Panc1 (cell line): Measurements from ENCODE around the gene PLEKHH2. TPM values are rescaled to one million over a fixed set of nuclear protein-coding genes. Genes with fewer than 3 reads are reported as not detected.

ENCODE experiments used
- ATAC-seq: fragments of 200-7000 bp; cut with Tn5 transposase; 2 replicates; pipeline ENCODE4 v1.9.1; 2020; ENCODE audit warnings: mild to moderate bottlenecking, moderate library complexity
- BruUV-seq: library from RNA; stranded (reverse); fragments of 400-500 nt; replicated peaks from 2 replicates; lab custom pipeline; 2021; lab: Mats Ljungman, UMichigan
- CTCF ChIA-PET: fragments of 300-600 bp; sonication (Branson Sonifier 250); formaldehyde crosslinking; loops from one replicate; lab custom pipeline; 2022; ENCODE audit warnings: antibody characterized with exemption; lab: Charles Lee
- POLR2A ChIA-PET: fragments of 300-600 bp; sonication (Branson Sonifier 250); formaldehyde crosslinking; loops from one replicate; lab custom pipeline; 2022; ENCODE audit warnings: antibody characterized with exemption; lab: Charles Lee
- DNase-seq: peaks from one replicate; pipeline ENCODE4 v3.0.0-alpha.2; 2010; ENCODE audit warnings: low read depth, low spot score
- H3K27ac ChIP-seq: 2 replicates; pipeline ENCODE4 v1.5.1; 2011; ENCODE audit warnings: mild to moderate bottlenecking, low read length, inconsistent platforms
- H3K27me3 ChIP-seq: fragments of 200-500 bp; sonication (Bioruptor generic); 2 replicates; pipeline ENCODE4 v1.6.0; 2014; ENCODE audit warnings: low read length, inconsistent platforms; ENCODE audit not compliant: control insufficient read depth, insufficient read depth
- H3K36me3 ChIP-seq: fragments of 200-500 bp; sonication (Bioruptor generic); 2 replicates; pipeline ENCODE4 v1.5.1; 2014; ENCODE audit warnings: inconsistent platforms, mild to moderate bottlenecking, low read length, moderate library complexity; ENCODE audit not compliant: control insufficient read depth, insufficient read depth
- H3K4me1 ChIP-seq: 2 replicates; pipeline ENCODE4 v1.5.1; 2011; ENCODE audit warnings: inconsistent platforms, mild to moderate bottlenecking, low read length, moderate library complexity; ENCODE audit not compliant: control insufficient read depth, insufficient read depth
- H3K4me3 ChIP-seq, 2 experiments: 2 replicates each; pipeline ENCODE4 v1.5.1; 2011 to 2012; ENCODE audit warnings: low read depth in 2 of 2, low read length in 2 of 2, mild to moderate bottlenecking in 2 of 2, inconsistent platforms in 1 of 2, moderate library complexity in 1 of 2
- H3K9me3 ChIP-seq: fragments of 200-500 bp; sonication (Bioruptor generic); 2 replicates; pipeline ENCODE4 v1.5.1; 2014; ENCODE audit warnings: low read depth, mild to moderate bottlenecking, inconsistent platforms, low read length, moderate library complexity; ENCODE audit not compliant: control insufficient read depth, insufficient read depth
- CTCF ChIP-seq: fragments of 450-650 bp; IDR thresholded peaks from 2 replicates; pipeline ENCODE4 v1.5.1; 2017; ENCODE audit warnings: mild to moderate bottlenecking
- POLR2AphosphoS5 ChIP-seq: IDR thresholded peaks from 2 replicates; pipeline ENCODE4 v1.6.1; 2012; ENCODE audit warnings: mild to moderate bottlenecking, low read depth, low read length, moderate library complexity
- REST ChIP-seq, 2 experiments: IDR thresholded peaks; 2 replicates each; pipeline ENCODE4 v1.6.1; 2011 to 2012; ENCODE audit warnings: low read depth in 2 of 2, control low read depth in 1 of 2, low read length in 1 of 2, mild to moderate bottlenecking in 1 of 2, moderate library complexity in 1 of 2; ENCODE audit not compliant: insufficient read depth in 1 of 2
- SIN3A ChIP-seq: IDR thresholded peaks from 2 replicates; pipeline ENCODE4 v1.6.1; 2012; ENCODE audit warnings: low read depth, mild to moderate bottlenecking, low read length, moderate library complexity, borderline replicate concordance; ENCODE audit not compliant: insufficient read depth
- TCF7L2 ChIP-seq: IDR thresholded peaks from 2 replicates; pipeline ENCODE4 v1.6.1; 2011; ENCODE audit warnings: mild to moderate bottlenecking, low read depth, low read length, inconsistent platforms
- in situ Hi-C: cut with HindIII; loops from 2 replicates; pipeline ENCODE4 v1.10.0; 2016; ENCODE audit warnings: low sequenced_read_pairs, low pct_unique_long_range_greater_than_20kb
- intact Hi-C: fragments of 100-400 bp; cut with micrococcal nuclease; formaldehyde crosslinking; loops from one replicate; pipeline ENCODE4 v1.10.0; 2022; ENCODE audit not compliant: unreplicated experiment
- total RNA-seq: library from RNA; stranded (reverse); gene quantifications from one replicate; pipeline ENCODE4 v1.2.1, GENCODE V29; 2021; ENCODE audit not compliant: unreplicated experiment

PLEKHH2 gene
- total RNA-seq, 1 experiment from 2014 or later = 15.0 TPM

GRCh38 chr2:43643680-43644079 is 6.6 kb downstream of the PLEKHH2 start:
- no TSS peak for BruUV-seq
- H3K4me3 ChIP-seq = no peak overlapping the region
- ChIA-PET POLR2A (no interaction called here), CTCF (no interaction called here)
- TF ChIP-seq POLR2AphosphoS5 (no peak), REST (IDR thresholded peaks at IDR 0.05; ENCODE audit: insufficient read depth in 1 of 2, low read depth in 2 of 2, low read length in 1 of 2) (no peak), TCF7L2 (no peak), SIN3A (no peak), CTCF (no peak)
- no peak for ATAC-seq
- in situ Hi-C loops = no loop called here
- no peaks in the 10 kb centered on the region; the same call in 1 of the 2 replicates for H3K9me3 ChIP-seq
- no peaks in the 10 kb centered on the region for H3K27me3 ChIP-seq
- DNase-seq = no peak
- no peak overlapping the region for H3K27ac ChIP-seq
- intact Hi-C loops = no loop called here
- no peaks in the 10 kb centered on the region for H3K36me3 ChIP-seq
- no peaks in the 10 kb centered on the region; the same call in 1 of the 2 replicates for H3K4me1 ChIP-seq

GRCh38 chr2:43648994-43649701 is 12.1 kb downstream of the PLEKHH2 start:
- no peaks in the 10 kb centered on the region for H3K27me3 ChIP-seq
- no peaks in the 10 kb centered on the region for H3K4me1 ChIP-seq
- ChIA-PET CTCF (no interaction called here), POLR2A (interaction anchor here (0.6 kb wide), 1 partner anchor 765 kb away, joined by 3 read pairs; no protein-coding TSS in a partner anchor)
- in situ Hi-C loops = no loop called here
- no peak for ATAC-seq
- TF ChIP-seq TCF7L2 = no peak
- TF ChIP-seq SIN3A = no peak
- no peak for TF ChIP-seq REST (IDR thresholded peaks at IDR 0.05; ENCODE audit: insufficient read depth in 1 of 2, low read depth in 2 of 2, low read length in 1 of 2)
- no peak for TF ChIP-seq CTCF
- no peak for TF ChIP-seq POLR2AphosphoS5
- H3K9me3 ChIP-seq = no peaks in the 10 kb centered on the region
- intact Hi-C loops = no loop called here
- no peaks in the 10 kb centered on the region for H3K36me3 ChIP-seq
- no peak for DNase-seq
- H3K4me3 ChIP-seq = no peak overlapping the region
- no peak overlapping the region for H3K27ac ChIP-seq
- no TSS peak for BruUV-seq
